Lung (tissue), 12 donors: Measurements from ENCODE around the gene ZNF516. TPM values are rescaled to one million over a fixed set of nuclear protein-coding genes. Genes with fewer than 3 reads are reported as not detected.
A peak's percentile ranks its signal among the peaks of the same experiment; 100 is the strongest.

Source experiments
- ATAC-seq: fragments of 200-7000 bp; cut with Tn5 transposase; one replicate; pipeline ENCODE4 v1.9.1; 2020; ENCODE audit warnings: moderate number of reproducible peaks; ENCODE audit not compliant: insufficient read depth, low FRiP score
- DNase-seq, 3 donors: peaks; one replicate each; pipeline ENCODE4 v3.0.0-alpha.2; 2013 to 2017
- H3K27ac ChIP-seq, 2 donors: one replicate each; pipeline ENCODE4 v1.5.1; 2013; ENCODE audit warnings: mild to moderate bottlenecking in 2 of 2, moderate library complexity in 2 of 2, control low read depth in 1 of 2, inconsistent platforms in 1 of 2, low read depth in 1 of 2, low read length in 1 of 2
- H3K27me3 ChIP-seq, 3 donors: one replicate each; pipeline ENCODE4 v1.5.1; 2013; ENCODE audit warnings: low read length in 2 of 3; ENCODE audit not compliant: control insufficient read depth in 3 of 3, insufficient read depth in 3 of 3
- H3K36me3 ChIP-seq, 4 donors: one replicate each; pipeline ENCODE4 v1.5.1; 2013; ENCODE audit warnings: low read length in 4 of 4, mild to moderate bottlenecking in 1 of 4, moderate library complexity in 1 of 4; ENCODE audit not compliant: control insufficient read depth in 4 of 4, insufficient read depth in 4 of 4
- H3K4me1 ChIP-seq, 5 donors: one replicate each; pipeline ENCODE4 v1.5.1; 2013; ENCODE audit warnings: low read length in 5 of 5, mild to moderate bottlenecking in 2 of 5, moderate library complexity in 1 of 5; ENCODE audit not compliant: control insufficient read depth in 5 of 5, insufficient read depth in 5 of 5
- H3K4me3 ChIP-seq: one replicate; pipeline ENCODE4 v1.5.1; 2013; ENCODE audit warnings: mild to moderate bottlenecking, control low read depth, moderate library complexity
- H3K9ac ChIP-seq, 2 donors: one replicate each; pipeline ENCODE4 v1.5.1; 2013; ENCODE audit warnings: low read length in 2 of 2, control low read depth in 1 of 2; ENCODE audit not compliant: insufficient read depth in 1 of 2
- H3K9me3 ChIP-seq, 4 donors: one replicate each; pipeline ENCODE4 v1.5.1; 2013; ENCODE audit warnings: low read length in 3 of 4, mild to moderate bottlenecking in 1 of 4, moderate library complexity in 1 of 4; ENCODE audit not compliant: control insufficient read depth in 4 of 4, insufficient read depth in 3 of 4
- CTCF ChIP-seq: IDR thresholded peaks from 2 replicates; pipeline ENCODE4 v1.5.1; 2012; ENCODE audit warnings: mild to moderate bottlenecking; ENCODE audit errors: control extremely low read depth, extremely low read depth
- WGBS, 2 donors: extraction: QIAGEN DNeasy Blood & Tissue Kit; methylation state at CpG; one replicate each; pipeline ENCODE4 v1.1.7; 2013; 5-methylcytosine and 5-hydroxymethylcytosine counted together
- polyA plus RNA-seq, 2 donors: library from polyadenylated mRNA; stranded (reverse); fragments of 200-250 nt; gene quantifications; one replicate each; pipeline ENCODE4 v1.2.1, GENCODE V29; 2013
- total RNA-seq, 2 donors: library from RNA; depleted of rRNA in 1 of 2; stranded (reverse); fragments of >200 nt in 1 of 2; gene quantifications; one replicate each; pipeline ENCODE4 v1.2.1, GENCODE V29; 2014 to 2021
- donor health status: control.
- donor health status: control.
- donor health status: Bipolar disorder and iron deficiency.
- donor health status: healthy.
- donor health status: DM: yes; HTN: yes; CAD: no.

Gene ZNF516
- total and polyA plus RNA-seq, 4 donors: 7.7 to 45.4 (median 26.4) TPM

GRCh38 chr18:76464281-76465259 is 30.5 kb downstream of the ZNF516 start:
- no peaks in the 10 kb centered on the region for H3K27me3 ChIP-seq
- H3K27ac ChIP-seq: no peak overlapping the region
- ATAC-seq (no peak), DNase-seq (peak in 1 of 3 donors; percentile 7)
- H3K9me3 ChIP-seq: no peaks in the 10 kb centered on the region
- H3K4me3 ChIP-seq: no peak overlapping the region
- H3K36me3 ChIP-seq: peaks cover 0 to 12% (median 2%) of the 10 kb centered on the region in 4 donors
- H3K9ac ChIP-seq: no peak overlapping the region
- peaks cover 0 to 21% (median 12%) of the 10 kb centered on the region in 5 donors for H3K4me1 ChIP-seq
- TF ChIP-seq CTCF: no peak
- 92 to 96% methylated on average over 19 of the region's 19 CpGs for WGBS, 2 donors

- H3K9me3 ChIP-seq: no peaks in the 10 kb centered on the region
- peaks cover 0 to 13% (median 6%) of the 10 kb centered on the region in 4 donors for H3K36me3 ChIP-seq
- TF ChIP-seq CTCF: no peak
- WGBS, 2 donors: 84 to 91% methylated on average over 14 of the region's 14 CpGs
- H3K4me1 ChIP-seq: peaks cover 0 to 24% (median 13%) of the 10 kb centered on the region in 5 donors
- H3K4me3 ChIP-seq: no peak overlapping the region
- no peak overlapping the region for H3K27ac ChIP-seq
- no peak for ATAC-seq
- no peak overlapping the region for H3K9ac ChIP-seq
- no peak for DNase-seq
- no peaks in the 10 kb centered on the region for H3K27me3 ChIP-seq
Measured at GRCh38 chr18:76463872-76464271, 31.2 kb downstream of the ZNF516 start.

- 92 to 96% methylated on average over 18 of the region's 18 CpGs for WGBS, 2 donors
- DNase-seq (no peak), ATAC-seq (no peak)
- H3K4me3 ChIP-seq: no peak overlapping the region
- H3K9me3 ChIP-seq: no peaks in the 10 kb centered on the region
- peaks cover 0 to 17% (median 7%) of the 10 kb centered on the region in 4 donors for H3K36me3 ChIP-seq
- no peak overlapping the region for H3K9ac ChIP-seq
- no peak for TF ChIP-seq CTCF
- peaks cover 0 to 26% (median 15%) of the 10 kb centered on the region in 5 donors for H3K4me1 ChIP-seq
- H3K27ac ChIP-seq: no peak overlapping the region
- H3K27me3 ChIP-seq: no peaks in the 10 kb centered on the region
Measured at GRCh38 chr18:76463358-76463757, 31.7 kb downstream of the ZNF516 start.
